Lower leg skin (tissue), 3 donors: ENCODE data around the gene HDAC1.

Experiments
- POLR2A ChIP-seq, 2 donors: fragments of 450-650 bp; IDR thresholded peaks; one replicate each; pipeline ENCODE4 v1.6.1; 2016 to 2017; ENCODE audit warnings: antibody characterized with exemption in 2 of 2, mild to moderate bottlenecking in 1 of 2, moderate library complexity in 1 of 2
- TF ChIP-seq, protein P1 (sequence below), 3 donors: fragments of 450-650 bp; IDR thresholded peaks; one replicate each; pipeline ENCODE4 v1.5.1; 2016; ENCODE audit warnings: antibody characterized with exemption in 3 of 3, mild to moderate bottlenecking in 3 of 3, moderate library complexity in 2 of 3

- no peak for TF ChIP-seq POLR2A (IDR thresholded peaks at IDR 0.05)
- TF ChIP-seq, protein P1, sequence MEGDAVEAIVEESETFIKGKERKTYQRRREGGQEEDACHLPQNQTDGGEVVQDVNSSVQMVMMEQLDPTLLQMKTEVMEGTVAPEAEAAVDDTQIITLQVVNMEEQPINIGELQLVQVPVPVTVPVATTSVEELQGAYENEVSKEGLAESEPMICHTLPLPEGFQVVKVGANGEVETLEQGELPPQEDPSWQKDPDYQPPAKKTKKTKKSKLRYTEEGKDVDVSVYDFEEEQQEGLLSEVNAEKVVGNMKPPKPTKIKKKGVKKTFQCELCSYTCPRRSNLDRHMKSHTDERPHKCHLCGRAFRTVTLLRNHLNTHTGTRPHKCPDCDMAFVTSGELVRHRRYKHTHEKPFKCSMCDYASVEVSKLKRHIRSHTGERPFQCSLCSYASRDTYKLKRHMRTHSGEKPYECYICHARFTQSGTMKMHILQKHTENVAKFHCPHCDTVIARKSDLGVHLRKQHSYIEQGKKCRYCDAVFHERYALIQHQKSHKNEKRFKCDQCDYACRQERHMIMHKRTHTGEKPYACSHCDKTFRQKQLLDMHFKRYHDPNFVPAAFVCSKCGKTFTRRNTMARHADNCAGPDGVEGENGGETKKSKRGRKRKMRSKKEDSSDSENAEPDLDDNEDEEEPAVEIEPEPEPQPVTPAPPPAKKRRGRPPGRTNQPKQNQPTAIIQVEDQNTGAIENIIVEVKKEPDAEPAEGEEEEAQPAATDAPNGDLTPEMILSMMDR (IDR thresholded peaks at IDR 0.05) = no peak
Measured at GRCh38 chr1:32316903-32317277, 25.0 kb downstream of the HDAC1 start.
